Measurements from ENCODE around the gene ANKLE2. TPM values are rescaled to one million over a fixed set of nuclear protein-coding genes. Genes with fewer than 3 reads are reported as not detected.
A peak's percentile ranks its signal among the peaks of the same experiment; 100 is the strongest.
"Not testable (repeated sequence)": the region's sequence is repeated elsewhere in the genome, so short reads cannot be mapped to it uniquely, and the experiment has no call there.

ANKLE2 gene
- total and polyA plus RNA-seq, 5 donors from 2014 or later: 20.5 to 91.6 (median 25.8) TPM

GRCh38 chr12:132754160-132754932 is 7.3 kb downstream of the ANKLE2 start:
- Mint-ChIP-seq H3K4me1 (peaks cover 0 to 20% (median 5%) of the 10 kb centered on the region in 4 donors), H3K9me3 (no peaks in the 10 kb centered on the region), H3K27me3 (no peaks in the 10 kb centered on the region), H3K36me3 (peaks cover 17% of the 10 kb centered on the region), H3K27ac (no peak overlapping the region), H3K4me3 (no peak overlapping the region)
- no peak overlapping the region for H3K27ac ChIP-seq (ENCODE audit: insufficient read depth, low read length, poor library complexity, severe bottlenecking)
- H3K4me3 ChIP-seq (ENCODE audit: low read depth, low read length): no peak overlapping the region
- no peak for ATAC-seq (ENCODE audit: low read depth in 2 of 2)
- no peak for DNase-seq
- peaks cover 42% of the 10 kb centered on the region for H3K36me3 ChIP-seq (ENCODE audit: control insufficient read depth, insufficient read depth, low read length)
- no peaks in the 10 kb centered on the region for H3K9me3 ChIP-seq (ENCODE audit: control insufficient read depth in 2 of 2, low read length in 2 of 2)
- no peaks in the 10 kb centered on the region for H3K27me3 ChIP-seq (ENCODE audit: control insufficient read depth, insufficient read depth, low read length)
- H3K4me1 ChIP-seq (ENCODE audit: control insufficient read depth, insufficient read depth, low read length, poor library complexity, severe bottlenecking): peaks cover under 1% of the 10 kb centered on the region

- not testable (repeated sequence) for H3K4me3 Mint-ChIP-seq; H3K27me3 ChIP-seq (ENCODE audit: control insufficient read depth, insufficient read depth, low read length); H3K4me3 ChIP-seq (ENCODE audit: low read depth, low read length); H3K27ac Mint-ChIP-seq; H3K4me1 ChIP-seq (ENCODE audit: control insufficient read depth, insufficient read depth, low read length, poor library complexity, severe bottlenecking); ATAC-seq (ENCODE audit: low read depth in 2 of 2); H3K27me3 Mint-ChIP-seq; H3K9me3 ChIP-seq (ENCODE audit: control insufficient read depth in 2 of 2, low read length in 2 of 2); DNase-seq; H3K27ac ChIP-seq (ENCODE audit: insufficient read depth, low read length, poor library complexity, severe bottlenecking); H3K9me3 Mint-ChIP-seq
- Mint-ChIP-seq H3K36me3 (peaks cover 20% of the 10 kb centered on the region), H3K4me1 (peaks cover 0 to 18% (median 5%) of the 10 kb centered on the region in 4 donors)
- peaks cover 46% of the 10 kb centered on the region for H3K36me3 ChIP-seq (ENCODE audit: control insufficient read depth, insufficient read depth, low read length)
Observed at GRCh38 chr12:132753670-132754069, 8.0 kb downstream of the ANKLE2 start.

GRCh38 chr12:132748319-132748718 is 13.3 kb downstream of the ANKLE2 start:
- Histone ChIP-seq H3K4me3 (ENCODE audit: low read depth, low read length) (no peak overlapping the region), H3K4me1 (ENCODE audit: control insufficient read depth, insufficient read depth, low read length, poor library complexity, severe bottlenecking) (no peaks in the 10 kb centered on the region), H3K27ac (ENCODE audit: insufficient read depth, low read length, poor library complexity, severe bottlenecking) (no peak overlapping the region), H3K36me3 (ENCODE audit: control insufficient read depth, insufficient read depth, low read length) (peaks cover 75% of the 10 kb centered on the region), H3K9me3 (ENCODE audit: control insufficient read depth in 2 of 2, low read length in 2 of 2) (no peaks in the 10 kb centered on the region), H3K27me3 (ENCODE audit: control insufficient read depth, insufficient read depth, low read length) (no peaks in the 10 kb centered on the region)
- DNase-seq: no peak
- H3K9me3 Mint-ChIP-seq: no peaks in the 10 kb centered on the region
- no peaks in the 10 kb centered on the region for H3K27me3 Mint-ChIP-seq
- peaks cover 27% of the 10 kb centered on the region for H3K36me3 Mint-ChIP-seq
- H3K4me3 Mint-ChIP-seq: no peak overlapping the region
- no peak for ATAC-seq (ENCODE audit: low read depth in 2 of 2)
- H3K27ac Mint-ChIP-seq: peak overlapping the region in 1 of 3 donors; percentile 42
- H3K4me1 Mint-ChIP-seq: peaks cover 0 to 5% (median 1%) of the 10 kb centered on the region in 4 donors

- H3K27ac ChIP-seq (ENCODE audit: insufficient read depth, low read length, poor library complexity, severe bottlenecking): no peak overlapping the region
- H3K4me3 Mint-ChIP-seq: no peak overlapping the region
- ATAC-seq (ENCODE audit: low read depth in 2 of 2): no peak
- peaks cover 77% of the 10 kb centered on the region for H3K36me3 ChIP-seq (ENCODE audit: control insufficient read depth, insufficient read depth, low read length)
- no peaks in the 10 kb centered on the region for H3K9me3 Mint-ChIP-seq
- no peak overlapping the region for H3K4me3 ChIP-seq (ENCODE audit: low read depth, low read length)
- no peak overlapping the region for H3K27ac Mint-ChIP-seq
- H3K27me3 ChIP-seq (ENCODE audit: control insufficient read depth, insufficient read depth, low read length): no peaks in the 10 kb centered on the region
- peaks cover 0 to 5% (median 1%) of the 10 kb centered on the region in 4 donors for H3K4me1 Mint-ChIP-seq
- DNase-seq: no peak
- no peaks in the 10 kb centered on the region for H3K9me3 ChIP-seq (ENCODE audit: control insufficient read depth in 2 of 2, low read length in 2 of 2)
- no peaks in the 10 kb centered on the region for H3K4me1 ChIP-seq (ENCODE audit: control insufficient read depth, insufficient read depth, low read length, poor library complexity, severe bottlenecking)
- no peaks in the 10 kb centered on the region for H3K27me3 Mint-ChIP-seq
- peaks cover 30% of the 10 kb centered on the region for H3K36me3 Mint-ChIP-seq
Observed at GRCh38 chr12:132747896-132748295, 13.7 kb downstream of the ANKLE2 start.

GRCh38 chr12:132747395-132747794 is 14.2 kb downstream of the ANKLE2 start:
- Mint-ChIP-seq H3K36me3 (peaks cover 35% of the 10 kb centered on the region), H3K4me3 (no peak overlapping the region), H3K9me3 (no peaks in the 10 kb centered on the region), H3K27me3 (no peaks in the 10 kb centered on the region), H3K27ac (peak overlapping the region in 1 of 3 donors; percentile 55), H3K4me1 (peaks cover 0 to 9% (median 2%) of the 10 kb centered on the region in 4 donors)
- no peaks in the 10 kb centered on the region for H3K4me1 ChIP-seq (ENCODE audit: control insufficient read depth, insufficient read depth, low read length, poor library complexity, severe bottlenecking)
- no peaks in the 10 kb centered on the region for H3K27me3 ChIP-seq (ENCODE audit: control insufficient read depth, insufficient read depth, low read length)
- H3K36me3 ChIP-seq (ENCODE audit: control insufficient read depth, insufficient read depth, low read length): peaks cover 78% of the 10 kb centered on the region
- ATAC-seq (ENCODE audit: low read depth in 2 of 2) (no peak), DNase-seq (no peak)
- no peaks in the 10 kb centered on the region for H3K9me3 ChIP-seq (ENCODE audit: control insufficient read depth in 2 of 2, low read length in 2 of 2)
- H3K4me3 ChIP-seq (ENCODE audit: low read depth, low read length): no peak overlapping the region
- H3K27ac ChIP-seq (ENCODE audit: insufficient read depth, low read length, poor library complexity, severe bottlenecking): no peak overlapping the region

- Histone ChIP-seq H3K4me1 (ENCODE audit: control insufficient read depth, insufficient read depth, low read length, poor library complexity, severe bottlenecking) (no peaks in the 10 kb centered on the region), H3K27ac (ENCODE audit: insufficient read depth, low read length, poor library complexity, severe bottlenecking) (no peak overlapping the region), H3K9me3 (ENCODE audit: control insufficient read depth in 2 of 2, low read length in 2 of 2) (no peaks in the 10 kb centered on the region), H3K4me3 (ENCODE audit: low read depth, low read length) (no peak overlapping the region), H3K36me3 (ENCODE audit: control insufficient read depth, insufficient read depth, low read length) (peaks cover 80% of the 10 kb centered on the region), H3K27me3 (ENCODE audit: control insufficient read depth, insufficient read depth, low read length) (no peaks in the 10 kb centered on the region)
- H3K36me3 Mint-ChIP-seq: peaks cover 43% of the 10 kb centered on the region
- no peak for ATAC-seq (ENCODE audit: low read depth in 2 of 2)
- no peaks in the 10 kb centered on the region for H3K27me3 Mint-ChIP-seq
- H3K9me3 Mint-ChIP-seq: no peaks in the 10 kb centered on the region
- no peak overlapping the region for H3K27ac Mint-ChIP-seq
- no peak overlapping the region for H3K4me3 Mint-ChIP-seq
- DNase-seq: no peak
- H3K4me1 Mint-ChIP-seq: peaks cover 0 to 14% (median 4%) of the 10 kb centered on the region in 4 donors
Observed at GRCh38 chr12:132746613-132747012, 15.0 kb downstream of the ANKLE2 start.

- H3K4me3 Mint-ChIP-seq: no peak overlapping the region
- DNase-seq (no peak), ATAC-seq (ENCODE audit: low read depth in 2 of 2) (no peak)
- no peaks in the 10 kb centered on the region for H3K9me3 ChIP-seq (ENCODE audit: control insufficient read depth in 2 of 2, low read length in 2 of 2)
- H3K36me3 Mint-ChIP-seq: peaks cover 47% of the 10 kb centered on the region
- no peak overlapping the region for H3K4me3 ChIP-seq (ENCODE audit: low read depth, low read length)
- H3K27me3 Mint-ChIP-seq: no peaks in the 10 kb centered on the region
- H3K9me3 Mint-ChIP-seq: no peaks in the 10 kb centered on the region
- H3K36me3 ChIP-seq (ENCODE audit: control insufficient read depth, insufficient read depth, low read length): peaks cover 88% of the 10 kb centered on the region
- peaks cover 0 to 14% (median 4%) of the 10 kb centered on the region in 4 donors for H3K4me1 Mint-ChIP-seq
- peak overlapping the region in 1 of 3 donors; percentile 76 for H3K27ac Mint-ChIP-seq
- no peaks in the 10 kb centered on the region for H3K27me3 ChIP-seq (ENCODE audit: control insufficient read depth, insufficient read depth, low read length)
- H3K27ac ChIP-seq (ENCODE audit: insufficient read depth, low read length, poor library complexity, severe bottlenecking): no peak overlapping the region
- no peaks in the 10 kb centered on the region for H3K4me1 ChIP-seq (ENCODE audit: control insufficient read depth, insufficient read depth, low read length, poor library complexity, severe bottlenecking)
Observed at GRCh38 chr12:132743831-132744230, 17.8 kb downstream of the ANKLE2 start.

GRCh38 chr12:132741620-132742019 is 20.0 kb downstream of the ANKLE2 start:
- ATAC-seq (ENCODE audit: low read depth in 2 of 2) (no peak), DNase-seq (peak in 1 of 3 donors; percentile 24)
- peak overlapping the region in 1 of 3 donors; percentile 38 for H3K27ac Mint-ChIP-seq
- Histone ChIP-seq H3K9me3 (ENCODE audit: control insufficient read depth in 2 of 2, low read length in 2 of 2) (no peaks in the 10 kb centered on the region), H3K27me3 (ENCODE audit: control insufficient read depth, insufficient read depth, low read length) (no peaks in the 10 kb centered on the region), H3K4me1 (ENCODE audit: control insufficient read depth, insufficient read depth, low read length, poor library complexity, severe bottlenecking) (no peaks in the 10 kb centered on the region), H3K4me3 (ENCODE audit: low read depth, low read length) (no peak overlapping the region), H3K27ac (ENCODE audit: insufficient read depth, low read length, poor library complexity, severe bottlenecking) (no peak overlapping the region), H3K36me3 (ENCODE audit: control insufficient read depth, insufficient read depth, low read length) (peaks cover 83% of the 10 kb centered on the region)
- H3K9me3 Mint-ChIP-seq: no peaks in the 10 kb centered on the region
- H3K4me1 Mint-ChIP-seq: peaks cover 0 to 12% (median 4%) of the 10 kb centered on the region in 4 donors
- no peak overlapping the region for H3K4me3 Mint-ChIP-seq
- H3K36me3 Mint-ChIP-seq: peaks cover 44% of the 10 kb centered on the region
- no peaks in the 10 kb centered on the region for H3K27me3 Mint-ChIP-seq

All from CD4-positive, CD25-positive, alpha-beta regulatory T cell (primary cell).